Keratinocyte (primary cell): ENCODE data around the gene FGF12. TPM values are rescaled to one million over a fixed set of nuclear protein-coding genes. Genes with fewer than 3 reads are reported as not detected.

Source experiments
- DNase-seq: peaks from one replicate; pipeline ENCODE4 v3.0.0-alpha.2; 2011; ENCODE audit warnings: low read depth, missing footprints, low spot score
- FAIRE-seq: peaks from 2 replicates; lab custom pipeline; 2011; peaks lifted over from hg19 to GRCh38; lab: Jason Lieb, UNC
- H2AFZ ChIP-seq: 2 replicates; pipeline ENCODE4 v1.6.0; 2012; ENCODE audit warnings: low read length, control low read depth, inconsistent platforms; ENCODE audit not compliant: control insufficient read depth
- H3K27ac ChIP-seq: 2 replicates; pipeline ENCODE4 v1.5.1; 2011; ENCODE audit warnings: low read length; ENCODE audit not compliant: control insufficient read depth, insufficient read depth
- H3K27me3 ChIP-seq: 3 replicates; pipeline ENCODE4 v1.6.0; 2011; ENCODE audit warnings: low read length; ENCODE audit not compliant: control insufficient read depth, insufficient read depth; ENCODE audit errors: extremely low read depth
- H3K36me3 ChIP-seq, 2 experiments: 2 replicates in 1 of 2; 3 replicates in 1 of 2; pipeline ENCODE4 v1.5.1; 2011; ENCODE audit warnings: low read length in 2 of 2, mild to moderate bottlenecking in 1 of 2; ENCODE audit not compliant: control insufficient read depth in 2 of 2, insufficient read depth in 2 of 2; ENCODE audit errors: extremely low read depth in 1 of 2
- H3K4me1 ChIP-seq: 3 replicates; pipeline ENCODE4 v1.5.1; 2011; ENCODE audit warnings: low read length; ENCODE audit not compliant: control insufficient read depth, insufficient read depth; ENCODE audit errors: extremely low read depth
- H3K4me2 ChIP-seq: 3 replicates; pipeline ENCODE4 v1.6.0; 2011; ENCODE audit warnings: low read depth, low read length; ENCODE audit not compliant: control insufficient read depth, insufficient read depth; ENCODE audit errors: extremely low read depth
- H3K4me3 ChIP-seq, 3 experiments: fragments of 200-600 bp in 1 of 3; sonication (generic) in 1 of 3; 2 replicates in 2 of 3; 3 replicates in 1 of 3; pipeline ENCODE4 v1.5.1; 2011 to 2016; ENCODE audit warnings: low read length in 3 of 3, mild to moderate bottlenecking in 3 of 3, control low read depth in 2 of 3, inconsistent platforms in 1 of 3, low read depth in 1 of 3, mixed read lengths in 1 of 3, mixed run types in 1 of 3, moderate library complexity in 1 of 3; ENCODE audit not compliant: control insufficient read depth in 2 of 3, insufficient read depth in 2 of 3; ENCODE audit errors: extremely low read depth in 1 of 3
- H3K79me2 ChIP-seq: 2 replicates; pipeline ENCODE4 v1.6.0; 2012; ENCODE audit warnings: low read length; ENCODE audit not compliant: control insufficient read depth, insufficient read depth
- H3K9ac ChIP-seq: 3 replicates; pipeline ENCODE4 v1.6.0; 2011; ENCODE audit warnings: low read length; ENCODE audit not compliant: control insufficient read depth, insufficient read depth; ENCODE audit errors: extremely low read depth
- H3K9me1 ChIP-seq: 3 replicates; pipeline ENCODE4 v1.6.0; 2011; ENCODE audit warnings: low read length; ENCODE audit not compliant: control insufficient read depth, insufficient read depth; ENCODE audit errors: extremely low read depth
- H3K9me3 ChIP-seq: 2 replicates; pipeline ENCODE4 v1.5.1; 2012; ENCODE audit warnings: low read depth, low read length; ENCODE audit not compliant: control insufficient read depth
- H4K20me1 ChIP-seq: 3 replicates; pipeline ENCODE4 v1.6.0; 2011; ENCODE audit warnings: low read length; ENCODE audit not compliant: control insufficient read depth, insufficient read depth; ENCODE audit errors: extremely low read depth
- CTCF ChIP-seq, 3 experiments: IDR thresholded peaks in 1 of 3; conservative IDR thresholded peaks in 1 of 3; optimal IDR thresholded peaks in 1 of 3; 2 replicates in 2 of 3; 3 replicates in 1 of 3; pipeline versions ENCODE3 to v1.5.1; 2011; ENCODE audit warnings: low read length in 3 of 3, mild to moderate bottlenecking in 3 of 3, moderate library complexity in 2 of 3, control low read depth in 1 of 3, inconsistent platforms in 1 of 3; ENCODE audit not compliant: insufficient read depth in 2 of 3; ENCODE audit errors: extremely low read depth in 1 of 3
- EZH2 ChIP-seq: IDR thresholded peaks from one replicate; pipeline ENCODE4 v1.6.1; 2012; ENCODE audit warnings: inconsistent platforms, mild to moderate bottlenecking, low read length, moderate library complexity
- dilution Hi-C: fragments of 300-500 bp; cut with MboI; formaldehyde crosslinking; loops from one replicate; pipeline ENCODE4 v1.7.0; 2020; ENCODE audit warnings: low sequenced_read_pairs; ENCODE audit not compliant: extremely low pct_ligation_motif_present
- polyA plus RNA-seq, 5 experiments: library from polyadenylated mRNA; depleted of rRNA in 3 of 5; stranded (reverse) in 3 of 5; stranded (forward) in 1 of 5; unstranded in 1 of 5; fragments of >200 nt; gene quantifications; 1 replicate in 1 of 5; 2 replicates in 3 of 5; 3 replicates in 1 of 5; pipeline versions ENCODE4 v1.2.1 to v1.2.3, GENCODE V29; 2011 to 2012; ENCODE audit warnings: missing spikeins in 2 of 5, low read depth in 1 of 5, low replicate concordance in 1 of 5

Gene FGF12
- polyA plus RNA-seq, 1 donor (not counting 4 experiments of a cell fraction or from before 2014, with no cell fraction given), result 4.1 TPM

GRCh38 chr3:192487033-192487432 lies 240.3 kb downstream of the FGF12 start:
- Histone ChIP-seq H3K36me3 (no peaks in the 10 kb centered on the region), H4K20me1 (no peaks in the 10 kb centered on the region), H3K27me3 (no peaks in the 10 kb centered on the region), H3K9me3 (no peaks in the 10 kb centered on the region), H3K79me2 (no peaks in the 10 kb centered on the region), H3K27ac (no peak overlapping the region), H3K4me1 (no peaks in the 10 kb centered on the region), H3K4me2 (no peak overlapping the region), H3K4me3 (no peak overlapping the region), H2AFZ (no peak overlapping the region), H3K9ac (no peak overlapping the region), H3K9me1 (no peaks in the 10 kb centered on the region)
- no peak for FAIRE-seq
- DNase-seq, result no peak
- TF ChIP-seq EZH2 (no peak), CTCF (optimal IDR thresholded peaks at IDR 0.05 in 1 of 3, IDR thresholded peaks at IDR 0.05 in 1 of 3, conservative IDR thresholded peaks at IDR 0.05 in 1 of 3; ENCODE audit: extremely low read depth in 1 of 3, insufficient read depth in 2 of 3, low read length in 3 of 3) (no peak)
- dilution Hi-C loops, result no loop called here

- no peak for TF ChIP-seq EZH2
- no peak for TF ChIP-seq CTCF (optimal IDR thresholded peaks at IDR 0.05 in 1 of 3, IDR thresholded peaks at IDR 0.05 in 1 of 3, conservative IDR thresholded peaks at IDR 0.05 in 1 of 3; ENCODE audit: extremely low read depth in 1 of 3, insufficient read depth in 2 of 3, low read length in 3 of 3)
- H3K27ac ChIP-seq, result no peak overlapping the region
- no peak for DNase-seq
Observed at GRCh38 chr3:192482809-192483208, 244.5 kb downstream of the FGF12 start.

More at GRCh38 chr3:192482809-192483208, 244.5 kb downstream of the FGF12 start:
- Histone ChIP-seq H2AFZ (no peak overlapping the region), H3K9me3 (no peaks in the 10 kb centered on the region), H3K79me2 (no peaks in the 10 kb centered on the region), H3K4me1 (no peaks in the 10 kb centered on the region), H3K9me1 (no peaks in the 10 kb centered on the region), H3K4me3 (no peak overlapping the region), H4K20me1 (no peaks in the 10 kb centered on the region), H3K9ac (no peak overlapping the region), H3K4me2 (no peak overlapping the region), H3K27me3 (no peaks in the 10 kb centered on the region), H3K36me3 (no peaks in the 10 kb centered on the region)
- FAIRE-seq, result no peak
- dilution Hi-C loops, result no loop called here
